HepG2 (cell line): Measurements from ENCODE around the gene BOLA3. TPM values are rescaled to one million over a fixed set of nuclear protein-coding genes. Genes with fewer than 3 reads are reported as not detected.
A peak's percentile ranks its signal among the peaks of the same experiment; 100 is the strongest.

Experiments
- CREM ChIP-seq, 2 experiments: sonication (generic) in 1 of 2; formaldehyde crosslinking in 1 of 2; IDR thresholded peaks; 2 replicates each; pipeline versions ENCODE4 v1.4.0 to v1.6.1; 2016 to 2020; ENCODE audit warnings: antibody characterized with exemption in 1 of 2, mild to moderate bottlenecking in 1 of 2, missing genetic modification reagents in 1 of 2
- FOXP1 ChIP-seq, 2 experiments: fragments of 450-650 bp in 1 of 2; IDR thresholded peaks; 2 replicates each; pipeline ENCODE4 v1.6.1; 2017 to 2018; ENCODE audit warnings: antibody characterized with exemption in 1 of 2
- JARID2 ChIP-seq: sonication (generic); formaldehyde crosslinking; IDR thresholded peaks from 2 replicates; pipeline ENCODE4 v1.8.1; 2023; ENCODE audit warnings: missing genetic modification reagents, inconsistent platforms; ENCODE audit not compliant: insufficient replicate concordance
- KDM5A ChIP-seq: fragments of 200-600 bp; sonication (generic); IDR thresholded peaks from 2 replicates; pipeline ENCODE4 v1.7.0; 2018; ENCODE audit warnings: antibody characterized with exemption, mild to moderate bottlenecking, low read length, borderline replicate concordance
- KLF12 ChIP-seq: sonication (generic); formaldehyde crosslinking; IDR thresholded peaks from 2 replicates; pipeline ENCODE4 v1.4.0; 2020; ENCODE audit warnings: missing genetic modification reagents, borderline replicate concordance
- KLF6 ChIP-seq: IDR thresholded peaks from 2 replicates; pipeline ENCODE4 v1.8.0; 2016; ENCODE audit warnings: missing biosample characterization, missing genetic modification reagents
- MZF1 ChIP-seq: sonication (generic); formaldehyde crosslinking; IDR thresholded peaks from 2 replicates; pipeline ENCODE4 v1.8.1; 2023; ENCODE audit warnings: mild to moderate bottlenecking, missing genetic modification reagents, borderline replicate concordance
- NFYB ChIP-seq: sonication (generic); formaldehyde crosslinking; IDR thresholded peaks from 2 replicates; pipeline ENCODE4 v1.4.0; 2020; ENCODE audit warnings: missing genetic modification reagents
- PHF5A ChIP-seq: IDR thresholded peaks from one replicate; pipeline ENCODE4 v1.6.1; 2018; ENCODE audit warnings: low read depth, missing genetic modification reagents; ENCODE audit not compliant: unreplicated experiment
- PHF8 ChIP-seq: sonication (generic); formaldehyde crosslinking; IDR thresholded peaks from 2 replicates; pipeline ENCODE4 v1.5.0; 2020; ENCODE audit warnings: missing genetic modification reagents
- PITX1 ChIP-seq: sonication (generic); formaldehyde crosslinking; IDR thresholded peaks from 2 replicates; pipeline ENCODE4 v1.5.1; 2020; ENCODE audit warnings: mild to moderate bottlenecking, missing genetic modification reagents
- RFXANK ChIP-seq: IDR thresholded peaks from 2 replicates; pipeline ENCODE4 v1.6.1; 2016
- TARDBP ChIP-seq: sonication (generic); formaldehyde crosslinking; IDR thresholded peaks from 2 replicates; pipeline ENCODE4 v1.8.0; 2022; ENCODE audit warnings: mild to moderate bottlenecking, missing genetic modification reagents
- TBX2 ChIP-seq: sonication (generic); formaldehyde crosslinking; IDR thresholded peaks from 2 replicates; pipeline ENCODE4 v1.5.0; 2020; ENCODE audit warnings: missing genetic modification reagents, mild to moderate bottlenecking, borderline replicate concordance
- U2AF1 ChIP-seq: fragments of 200-400 bp; formaldehyde crosslinking; optimal IDR thresholded peaks from 2 replicates; pipeline ENCODE3; 2017; ENCODE audit warnings: mild to moderate bottlenecking, low read depth, low read length
- ZBTB42 ChIP-seq: sonication (generic); formaldehyde crosslinking; IDR thresholded peaks from 2 replicates; pipeline ENCODE4 v1.5.0; 2020; ENCODE audit warnings: mild to moderate bottlenecking, missing genetic modification reagents
- ZNF547 ChIP-seq: sonication (generic); formaldehyde crosslinking; IDR thresholded peaks from 2 replicates; pipeline ENCODE4 v1.5.1; 2020; ENCODE audit warnings: mild to moderate bottlenecking, missing genetic modification reagents
- ZNF670 ChIP-seq: sonication (generic); formaldehyde crosslinking; IDR thresholded peaks from 2 replicates; pipeline ENCODE4 v1.8.0; 2022; ENCODE audit warnings: mild to moderate bottlenecking, missing genetic modification reagents, borderline replicate concordance
- ZNF749 ChIP-seq: sonication (generic); formaldehyde crosslinking; IDR thresholded peaks from 2 replicates; pipeline ENCODE4 v1.8.0; 2022; ENCODE audit warnings: mild to moderate bottlenecking, missing genetic modification reagents, moderate library complexity, borderline replicate concordance
- ZXDC ChIP-seq: sonication (generic); formaldehyde crosslinking; IDR thresholded peaks from 2 replicates; pipeline ENCODE4 v1.5.0; 2020; ENCODE audit warnings: mild to moderate bottlenecking, missing genetic modification reagents
- polyA plus RNA-seq, 8 experiments: library from polyadenylated mRNA; depleted of rRNA in 3 of 8; stranded (reverse) in 7 of 8; unstranded in 1 of 8; fragments of >200 nt; fragmentation: Illumina TruSeq in 4 of 8; extraction: Trizol in 4 of 8; gene quantifications; 2 replicates each; pipeline versions ENCODE4 v1.2.1 to v1.2.3, GENCODE V29; 2011 to 2016; ENCODE audit warnings: low read depth in 4 of 8, missing spikeins in 1 of 8, mixed read lengths in 1 of 8; ENCODE audit not compliant: insufficient read depth in 1 of 8
- total RNA-seq, 5 experiments: library from RNA; depleted of rRNA; stranded (reverse); fragments of >200 nt; fragmentation: Illumina TruSeq; extraction: Trizol; gene quantifications; 2 replicates each; pipeline ENCODE4 v1.2.3, GENCODE V29; 2016; ENCODE audit warnings: low read depth in 1 of 5
- TF ChIP-seq, protein P1 (sequence below): sonication (generic); formaldehyde crosslinking; IDR thresholded peaks from 2 replicates; pipeline ENCODE4 v1.4.0; 2020; ENCODE audit warnings: missing genetic modification reagents

BOLA3 gene
- total and polyA plus RNA-seq, 2 of the 13 experiments (the other 11 are each of a cell fraction or from before 2014, with no cell fraction given), result 89.7 to 170 TPM

DNA sequence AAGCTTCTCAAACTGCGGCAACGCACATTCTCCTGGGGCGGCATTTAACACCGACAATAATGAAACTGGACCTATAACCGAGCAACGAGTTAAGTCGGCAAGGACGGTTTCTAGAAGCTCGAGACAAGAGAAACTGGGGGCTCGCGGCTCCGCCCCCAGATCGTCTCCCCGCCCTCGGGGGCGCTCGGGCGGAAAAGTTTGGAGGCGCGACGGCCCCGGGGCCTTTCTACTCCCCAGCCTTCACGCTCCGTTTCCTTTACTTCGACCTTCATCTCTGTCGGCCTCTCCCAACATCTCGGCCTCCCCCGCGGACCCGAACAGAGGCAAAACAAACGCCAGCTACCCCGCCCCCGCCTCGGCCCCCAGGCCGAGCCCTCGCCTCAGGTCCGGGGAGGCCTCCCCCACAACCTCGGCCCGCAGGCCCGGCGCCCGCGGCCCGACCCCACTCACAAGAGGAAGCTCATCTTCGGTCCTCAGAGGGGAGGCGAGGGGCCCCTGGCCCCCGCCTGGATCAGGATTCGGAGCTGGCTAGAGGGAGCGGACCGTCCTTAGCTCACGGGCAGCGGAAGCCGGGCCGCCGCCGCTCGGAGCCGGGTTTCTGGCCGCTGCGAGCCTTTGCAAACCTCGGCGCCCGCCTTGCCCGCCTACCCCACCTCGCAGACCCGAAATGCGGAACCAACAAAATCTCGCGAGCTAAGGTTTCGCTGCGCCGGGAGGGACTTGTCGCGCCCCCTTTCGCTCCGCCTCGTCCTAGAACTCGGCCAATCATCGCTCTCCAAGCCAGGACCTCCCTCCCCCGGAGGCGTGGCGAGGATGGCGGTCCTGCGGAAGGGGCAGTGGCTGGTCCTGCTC, 30.7 kb upstream of the BOLA3 start, which contains the start of gene MOB1A (continued):
- TF ChIP-seq, protein P1, sequence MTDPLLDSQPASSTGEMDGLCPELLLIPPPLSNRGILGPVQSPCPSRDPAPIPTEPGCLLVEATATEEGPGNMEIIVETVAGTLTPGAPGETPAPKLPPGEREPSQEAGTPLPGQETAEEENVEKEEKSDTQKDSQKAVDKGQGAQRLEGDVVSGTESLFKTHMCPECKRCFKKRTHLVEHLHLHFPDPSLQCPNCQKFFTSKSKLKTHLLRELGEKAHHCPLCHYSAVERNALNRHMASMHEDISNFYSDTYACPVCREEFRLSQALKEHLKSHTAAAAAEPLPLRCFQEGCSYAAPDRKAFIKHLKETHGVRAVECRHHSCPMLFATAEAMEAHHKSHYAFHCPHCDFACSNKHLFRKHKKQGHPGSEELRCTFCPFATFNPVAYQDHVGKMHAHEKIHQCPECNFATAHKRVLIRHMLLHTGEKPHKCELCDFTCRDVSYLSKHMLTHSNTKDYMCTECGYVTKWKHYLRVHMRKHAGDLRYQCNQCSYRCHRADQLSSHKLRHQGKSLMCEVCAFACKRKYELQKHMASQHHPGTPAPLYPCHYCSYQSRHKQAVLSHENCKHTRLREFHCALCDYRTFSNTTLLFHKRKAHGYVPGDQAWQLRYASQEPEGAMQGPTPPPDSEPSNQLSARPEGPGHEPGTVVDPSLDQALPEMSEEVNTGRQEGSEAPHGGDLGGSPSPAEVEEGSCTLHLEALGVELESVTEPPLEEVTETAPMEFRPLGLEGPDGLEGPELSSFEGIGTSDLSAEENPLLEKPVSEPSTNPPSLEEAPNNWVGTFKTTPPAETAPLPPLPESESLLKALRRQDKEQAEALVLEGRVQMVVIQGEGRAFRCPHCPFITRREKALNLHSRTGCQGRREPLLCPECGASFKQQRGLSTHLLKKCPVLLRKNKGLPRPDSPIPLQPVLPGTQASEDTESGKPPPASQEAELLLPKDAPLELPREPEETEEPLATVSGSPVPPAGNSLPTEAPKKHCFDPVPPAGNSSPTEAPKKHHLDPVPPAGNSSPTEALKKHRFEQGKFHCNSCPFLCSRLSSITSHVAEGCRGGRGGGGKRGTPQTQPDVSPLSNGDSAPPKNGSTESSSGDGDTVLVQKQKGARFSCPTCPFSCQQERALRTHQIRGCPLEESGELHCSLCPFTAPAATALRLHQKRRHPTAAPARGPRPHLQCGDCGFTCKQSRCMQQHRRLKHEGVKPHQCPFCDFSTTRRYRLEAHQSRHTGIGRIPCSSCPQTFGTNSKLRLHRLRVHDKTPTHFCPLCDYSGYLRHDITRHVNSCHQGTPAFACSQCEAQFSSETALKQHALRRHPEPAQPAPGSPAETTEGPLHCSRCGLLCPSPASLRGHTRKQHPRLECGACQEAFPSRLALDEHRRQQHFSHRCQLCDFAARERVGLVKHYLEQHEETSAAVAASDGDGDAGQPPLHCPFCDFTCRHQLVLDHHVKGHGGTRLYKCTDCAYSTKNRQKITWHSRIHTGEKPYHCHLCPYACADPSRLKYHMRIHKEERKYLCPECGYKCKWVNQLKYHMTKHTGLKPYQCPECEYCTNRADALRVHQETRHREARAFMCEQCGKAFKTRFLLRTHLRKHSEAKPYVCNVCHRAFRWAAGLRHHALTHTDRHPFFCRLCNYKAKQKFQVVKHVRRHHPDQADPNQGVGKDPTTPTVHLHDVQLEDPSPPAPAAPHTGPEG (CRISPR knock-in tag), result peak; percentile 89
- TF ChIP-seq PITX1 (peak; percentile 3; the same call in 1 of the 2 replicates), ZNF670 (peak; percentile 97), KDM5A (peak; percentile 92), TARDBP (CRISPR knock-in tag) (peak; percentile 22), ZBTB42 (CRISPR knock-in tag) (0 out of 2 replicates have a peak, but pooled peaks have one; percentile 68), KLF12 (CRISPR knock-in tag) (0 out of 2 replicates have a peak, but pooled peaks have one; percentile 24), JARID2 (no peak), MZF1 (no peak), ZNF749 (CRISPR knock-in tag) (no peak; the same call in 1 of the 2 replicates), RFXANK (CRISPR knock-in tag) (peak; percentile 17; the same call in 1 of the 2 replicates), PHF5A (CRISPR knock-in tag) (no peak), PHF8 (CRISPR knock-in tag) (peak; percentile 99), ZXDC (CRISPR knock-in tag) (peak; percentile 75; the same call in 1 of the 2 replicates), FOXP1 (IDR thresholded peaks at IDR 0.05) (no peak), FOXP1 (CRISPR knock-in tag; IDR thresholded peaks at IDR 0.05) (0 out of 2 replicates have a peak, but pooled peaks have one; percentile 2), KLF6 (CRISPR knock-in tag) (no peak; the same call in 1 of the 2 replicates), TBX2 (peak; percentile 77; the same call in 1 of the 2 replicates), NFYB (CRISPR knock-in tag) (peak; percentile 75), ZNF547 (peak; percentile 74; the same call in 1 of the 2 replicates), U2AF1 (peak; percentile 50), CREM (IDR thresholded peaks at IDR 0.05) (peak; percentile 39; the same call in 1 of the 2 replicates), CREM (CRISPR knock-in tag; IDR thresholded peaks at IDR 0.05) (no peak)
